Chondrocyte (in vitro differentiated cells): ENCODE data around the gene MTCH1. TPM values are rescaled to one million over a fixed set of nuclear protein-coding genes. Genes with fewer than 3 reads are reported as not detected.
"Not testable (repeated sequence)": the region's sequence is repeated elsewhere in the genome, so short reads cannot be mapped to it uniquely, and the experiment has no call there.

ENCODE experiments used
- DNase-seq: peaks from one replicate; pipeline ENCODE4 v3.0.0; 2021; ENCODE audit warnings: mixed read lengths, low spot score
- H3K27ac Mint-ChIP-seq: one replicate; pipeline ENCODE4 v1.8.0; 2021; ENCODE audit warnings: mild to moderate bottlenecking, moderate library complexity, mixed read lengths; ENCODE audit not compliant: unreplicated experiment
- H3K27me3 Mint-ChIP-seq: 2 replicates; pipeline ENCODE4 v1.8.0; 2021; ENCODE audit warnings: low read depth, mixed read lengths
- H3K36me3 Mint-ChIP-seq: 2 replicates; pipeline ENCODE4 v1.8.0; 2021; ENCODE audit warnings: low read depth, mixed read lengths
- H3K4me1 Mint-ChIP-seq: 2 replicates; pipeline ENCODE4 v1.8.0; 2021; ENCODE audit warnings: low read depth, mild to moderate bottlenecking, mixed read lengths
- H3K4me3 Mint-ChIP-seq: one replicate; pipeline ENCODE4 v1.8.0; 2021; ENCODE audit warnings: mild to moderate bottlenecking, moderate library complexity, mixed read lengths; ENCODE audit not compliant: unreplicated experiment
- H3K9me3 Mint-ChIP-seq: 2 replicates; pipeline ENCODE4 v1.8.0; 2021; ENCODE audit warnings: low read depth, mixed read lengths
- total RNA-seq: library from RNA; stranded (reverse); gene quantifications from 3 replicates; pipeline ENCODE4 v1.2.1, GENCODE V29; 2021
- TF ChIP-seq, protein P1 (sequence below): fragments of 200-600 bp; sonication (generic); IDR thresholded peaks from 2 replicates; pipeline ENCODE4 v1.5.0; 2021; ENCODE audit warnings: antibody characterized with exemption, mild to moderate bottlenecking, moderate library complexity

Gene MTCH1
- total RNA-seq, 1 donor from 2014 or later = 188 TPM

DNA sequence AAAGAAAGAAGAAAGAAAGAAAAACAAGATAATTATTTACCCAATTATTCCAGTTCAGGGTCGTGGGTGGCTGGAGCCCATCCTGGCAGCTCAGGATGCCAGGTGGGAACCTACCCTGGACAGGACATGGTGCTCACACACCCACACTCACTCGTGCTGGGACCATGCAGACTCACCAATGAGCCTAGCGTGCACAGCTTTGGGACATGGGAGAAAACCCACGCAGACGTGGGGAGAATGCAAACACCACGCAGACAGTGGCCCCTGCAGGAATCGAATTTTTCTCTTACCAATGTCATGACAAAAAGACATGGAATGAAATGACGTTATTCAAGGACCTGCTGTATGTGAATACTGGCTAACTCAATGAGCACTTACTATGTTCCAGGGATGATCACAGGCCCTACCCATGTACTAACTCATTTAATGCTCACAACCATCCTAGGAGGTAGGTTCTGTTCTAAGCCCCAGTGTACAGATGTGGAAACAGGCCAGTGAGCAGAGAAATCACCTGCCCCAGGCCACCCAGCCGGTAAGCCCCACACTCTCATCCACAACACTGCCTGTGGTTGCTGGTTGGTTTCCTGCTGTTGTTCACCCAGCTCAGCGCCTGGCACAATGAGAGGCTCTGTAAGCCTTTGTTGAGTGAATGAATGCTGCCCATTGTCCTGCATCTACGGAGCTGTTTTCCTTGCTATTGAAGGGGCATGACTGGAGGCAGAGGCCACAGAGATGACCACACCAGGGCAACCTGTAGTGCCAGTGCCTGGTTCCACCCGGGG lies 38.2 kb downstream of the MTCH1 start:
- TF ChIP-seq, protein P1, sequence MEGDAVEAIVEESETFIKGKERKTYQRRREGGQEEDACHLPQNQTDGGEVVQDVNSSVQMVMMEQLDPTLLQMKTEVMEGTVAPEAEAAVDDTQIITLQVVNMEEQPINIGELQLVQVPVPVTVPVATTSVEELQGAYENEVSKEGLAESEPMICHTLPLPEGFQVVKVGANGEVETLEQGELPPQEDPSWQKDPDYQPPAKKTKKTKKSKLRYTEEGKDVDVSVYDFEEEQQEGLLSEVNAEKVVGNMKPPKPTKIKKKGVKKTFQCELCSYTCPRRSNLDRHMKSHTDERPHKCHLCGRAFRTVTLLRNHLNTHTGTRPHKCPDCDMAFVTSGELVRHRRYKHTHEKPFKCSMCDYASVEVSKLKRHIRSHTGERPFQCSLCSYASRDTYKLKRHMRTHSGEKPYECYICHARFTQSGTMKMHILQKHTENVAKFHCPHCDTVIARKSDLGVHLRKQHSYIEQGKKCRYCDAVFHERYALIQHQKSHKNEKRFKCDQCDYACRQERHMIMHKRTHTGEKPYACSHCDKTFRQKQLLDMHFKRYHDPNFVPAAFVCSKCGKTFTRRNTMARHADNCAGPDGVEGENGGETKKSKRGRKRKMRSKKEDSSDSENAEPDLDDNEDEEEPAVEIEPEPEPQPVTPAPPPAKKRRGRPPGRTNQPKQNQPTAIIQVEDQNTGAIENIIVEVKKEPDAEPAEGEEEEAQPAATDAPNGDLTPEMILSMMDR = no peak
- H3K9me3 Mint-ChIP-seq = no peaks in the 10 kb centered on the region
- no peaks in the 10 kb centered on the region for H3K36me3 Mint-ChIP-seq
- H3K4me3 Mint-ChIP-seq = no peak overlapping the region
- peak; percentile 37 for DNase-seq
- peaks cover 10% of the 10 kb centered on the region for H3K4me1 Mint-ChIP-seq
- no peak overlapping the region for H3K27ac Mint-ChIP-seq
- peaks cover 1% of the 10 kb centered on the region for H3K27me3 Mint-ChIP-seq

DNA sequence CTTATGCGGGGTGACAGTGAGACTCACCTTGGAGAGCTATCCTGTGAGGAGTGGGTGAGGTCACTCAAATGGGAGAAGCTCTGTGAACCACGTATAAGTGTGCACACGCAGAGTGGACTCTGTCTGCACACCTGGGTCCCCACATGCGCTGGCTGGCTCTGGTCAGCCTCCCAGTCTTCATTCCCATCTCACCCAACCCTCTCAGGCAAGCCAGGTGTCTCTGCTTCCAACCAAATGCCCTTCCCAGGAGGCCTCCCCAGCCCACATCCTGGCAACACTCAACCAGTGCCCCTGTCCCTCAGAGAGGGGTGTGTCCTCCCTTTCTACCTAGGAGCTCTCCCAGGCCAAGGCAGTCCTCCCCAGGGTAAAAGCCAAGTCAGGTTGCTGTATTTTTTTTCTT lies 39.5 kb downstream of the MTCH1 start:
- H3K36me3 Mint-ChIP-seq = no peaks in the 10 kb centered on the region
- TF ChIP-seq, protein P1 = no peak
- no peak for DNase-seq
- peaks cover 1% of the 10 kb centered on the region for H3K27me3 Mint-ChIP-seq
- H3K4me1 Mint-ChIP-seq = peaks cover 10% of the 10 kb centered on the region
- H3K9me3 Mint-ChIP-seq = no peaks in the 10 kb centered on the region
- no peak overlapping the region for H3K4me3 Mint-ChIP-seq
- no peak overlapping the region for H3K27ac Mint-ChIP-seq

DNA sequence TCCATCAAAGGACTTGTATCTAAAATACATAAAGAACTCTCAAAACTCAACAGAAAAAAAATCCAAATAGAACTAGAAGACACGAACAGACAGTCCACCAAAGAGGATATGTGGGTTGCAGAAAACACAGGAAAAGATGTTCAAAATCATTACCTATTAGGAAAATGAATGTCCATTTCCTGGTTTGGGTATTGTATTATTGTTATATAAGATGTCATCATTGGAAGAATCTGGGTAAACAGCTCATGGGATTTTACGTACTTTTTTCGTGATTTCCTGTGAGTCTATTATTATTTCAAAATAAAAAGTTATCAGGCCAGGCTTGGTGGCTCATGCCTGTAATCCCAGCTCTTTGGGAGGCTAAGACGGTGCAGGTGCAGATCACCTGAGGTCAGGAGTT lies 40.7 kb downstream of the MTCH1 start:
- DNase-seq = no peak
- H3K9me3 Mint-ChIP-seq = no peaks in the 10 kb centered on the region
- peaks cover 10% of the 10 kb centered on the region for H3K4me1 Mint-ChIP-seq
- H3K27me3 Mint-ChIP-seq = peaks cover 1% of the 10 kb centered on the region
- TF ChIP-seq, protein P1 = no peak
- H3K36me3 Mint-ChIP-seq = no peaks in the 10 kb centered on the region
- H3K4me3 Mint-ChIP-seq = no peak overlapping the region
- no peak overlapping the region for H3K27ac Mint-ChIP-seq

DNA sequence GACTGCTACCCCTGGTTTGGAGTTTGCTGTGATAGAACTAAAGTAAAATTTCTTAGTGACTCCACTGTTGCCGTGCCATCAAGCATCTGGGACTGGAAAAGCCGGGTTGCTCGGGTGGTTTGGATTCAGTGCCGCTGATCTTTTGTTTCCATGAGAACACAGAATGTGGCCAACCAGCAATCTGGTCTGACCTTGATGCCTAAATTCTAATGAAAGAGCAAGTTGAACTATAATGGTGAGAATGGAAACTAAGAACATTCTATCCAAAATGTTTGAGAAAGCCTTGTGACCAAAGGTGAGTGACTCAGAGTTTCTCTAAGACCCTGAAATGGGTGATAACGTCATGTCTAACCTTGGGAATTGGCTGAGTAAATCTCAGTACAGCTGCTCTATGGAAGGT lies 41.3 kb downstream of the MTCH1 start:
- DNase-seq = no peak
- TF ChIP-seq, protein P1 = no peak
- Mint-ChIP-seq H3K27me3 (peaks cover 1% of the 10 kb centered on the region), H3K9me3 (no peaks in the 10 kb centered on the region), H3K36me3 (no peaks in the 10 kb centered on the region), H3K4me3 (no peak overlapping the region), H3K4me1 (peaks cover 5% of the 10 kb centered on the region), H3K27ac (no peak overlapping the region)

DNA sequence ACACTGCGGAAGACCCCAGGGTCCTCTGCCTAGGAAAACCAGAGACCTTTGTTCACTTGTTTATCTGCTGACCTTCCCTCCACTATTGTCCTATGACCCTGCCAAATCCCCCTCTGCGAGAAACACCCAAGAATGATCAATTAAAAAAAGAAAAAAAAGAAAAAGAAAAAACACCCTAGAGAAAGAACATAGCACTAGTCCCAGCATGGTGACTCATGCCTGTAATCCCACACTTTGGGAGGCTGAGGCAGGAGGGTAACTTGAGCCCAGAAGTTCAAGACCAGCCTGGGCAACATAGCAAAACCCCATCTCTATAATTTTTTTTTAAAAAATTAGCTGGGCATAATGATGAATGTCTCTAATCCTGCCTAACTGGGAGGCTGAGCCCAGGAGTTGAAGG lies 43.7 kb downstream of the MTCH1 start:
- not testable (repeated sequence) for H3K4me3 Mint-ChIP-seq, H3K36me3 Mint-ChIP-seq, H3K9me3 Mint-ChIP-seq, H3K27ac Mint-ChIP-seq, DNase-seq, H3K27me3 Mint-ChIP-seq
- H3K4me1 Mint-ChIP-seq = peaks cover 19% of the 10 kb centered on the region

DNA sequence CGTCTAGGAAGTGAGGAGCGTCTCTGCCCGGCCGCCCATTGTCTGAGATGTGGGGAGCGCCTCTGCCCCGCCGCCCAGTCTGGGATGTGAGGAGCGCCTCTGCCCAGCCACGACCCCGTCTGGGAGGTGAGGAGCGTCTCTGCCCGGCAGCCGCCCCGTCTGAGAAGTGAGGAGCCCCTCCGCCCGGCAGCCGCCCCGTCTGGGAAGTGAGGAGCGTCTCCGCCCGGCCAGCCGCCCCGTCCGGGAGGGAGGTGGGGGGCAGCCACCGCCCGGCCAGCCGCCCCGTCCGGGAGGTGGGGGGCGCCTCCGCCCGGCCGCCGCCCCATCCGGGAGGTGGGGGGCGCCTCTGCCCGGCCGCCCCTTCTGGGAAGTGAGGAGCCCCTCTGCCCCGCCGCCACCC lies 44.4 kb downstream of the MTCH1 start:
- not testable (repeated sequence) for H3K4me3 Mint-ChIP-seq, DNase-seq, H3K27ac Mint-ChIP-seq, H3K36me3 Mint-ChIP-seq, H3K9me3 Mint-ChIP-seq, H3K27me3 Mint-ChIP-seq
- H3K4me1 Mint-ChIP-seq = peaks cover 26% of the 10 kb centered on the region
